AG08396 (cell line): ENCODE data around the gene IGSF11.
A peak's percentile ranks its signal among the peaks of the same experiment; 100 is the strongest.
"Not testable (repeated sequence)": the region's sequence is repeated elsewhere in the genome, so short reads cannot be mapped to it uniquely, and the experiment has no call there.

Experiments
- DNase-seq: peaks from one replicate; pipeline ENCODE4 v3.0.0; 2012; ENCODE audit warnings: low spot score, mixed read lengths

IGSF11 gene, protein sequence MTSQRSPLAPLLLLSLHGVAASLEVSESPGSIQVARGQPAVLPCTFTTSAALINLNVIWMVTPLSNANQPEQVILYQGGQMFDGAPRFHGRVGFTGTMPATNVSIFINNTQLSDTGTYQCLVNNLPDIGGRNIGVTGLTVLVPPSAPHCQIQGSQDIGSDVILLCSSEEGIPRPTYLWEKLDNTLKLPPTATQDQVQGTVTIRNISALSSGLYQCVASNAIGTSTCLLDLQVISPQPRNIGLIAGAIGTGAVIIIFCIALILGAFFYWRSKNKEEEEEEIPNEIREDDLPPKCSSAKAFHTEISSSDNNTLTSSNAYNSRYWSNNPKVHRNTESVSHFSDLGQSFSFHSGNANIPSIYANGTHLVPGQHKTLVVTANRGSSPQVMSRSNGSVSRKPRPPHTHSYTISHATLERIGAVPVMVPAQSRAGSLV

DNA sequence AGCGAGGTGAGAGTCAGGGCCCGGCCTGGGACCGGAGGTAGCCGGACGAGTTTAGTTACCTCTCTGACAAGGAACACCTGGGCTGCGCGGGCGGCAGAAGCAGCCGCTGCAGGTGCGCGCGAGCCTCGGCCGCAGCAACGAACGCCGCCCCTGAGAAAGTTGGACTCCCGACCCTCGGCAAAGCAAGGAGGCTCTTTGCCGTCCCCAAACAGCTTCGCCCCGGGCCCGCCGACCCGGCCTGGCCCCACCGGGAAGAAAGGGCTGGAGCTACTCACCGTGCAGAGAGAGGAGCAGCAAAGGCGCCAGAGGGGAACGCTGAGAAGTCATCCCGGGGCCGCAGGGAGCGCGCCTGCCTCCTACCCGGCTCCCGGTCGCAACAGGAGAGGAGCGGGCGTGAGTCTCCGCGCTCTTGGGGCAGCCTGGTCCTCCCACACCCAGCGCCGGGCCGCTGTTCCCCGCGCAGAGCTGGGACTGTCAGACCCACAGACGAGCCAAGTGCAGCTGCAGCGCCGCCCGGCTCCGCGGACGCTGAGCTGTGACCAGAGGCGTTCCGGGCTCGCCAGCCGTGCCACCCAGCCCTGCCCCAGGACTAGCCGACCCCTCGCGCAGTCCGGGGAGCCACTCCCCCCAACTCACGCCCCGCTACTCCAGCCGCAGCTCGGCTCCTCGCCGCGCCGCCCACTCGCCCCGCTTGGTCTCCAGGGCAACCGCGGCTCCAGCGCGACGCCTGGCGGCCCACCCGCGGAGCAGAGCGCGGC lies at the start of gene IGSF11:
Gene IGSF11, minus strand, starts transcription at position 591 of the 758 bp plus-strand sequence. Its CDS starts 264 bp downstream, at position 327.
- DNase-seq = peak; percentile 85

DNA sequence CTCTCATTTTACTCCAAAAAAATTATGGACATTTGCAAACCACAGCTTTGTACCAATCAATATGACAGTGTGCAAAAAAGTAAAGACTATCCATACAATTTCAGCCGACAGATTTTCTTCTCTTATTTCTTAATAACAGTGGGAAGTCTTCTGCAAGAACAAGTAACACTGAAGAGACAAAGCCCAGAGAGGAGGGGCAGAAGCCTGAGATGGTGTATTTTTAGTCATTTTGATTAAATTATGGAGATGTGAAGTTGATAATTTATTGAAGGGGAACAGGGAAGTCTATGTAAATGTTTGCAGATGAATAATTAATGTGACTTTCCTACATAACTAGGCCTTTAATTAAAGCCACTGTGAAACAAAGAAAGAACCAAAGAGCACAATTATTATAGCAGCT lies 45.7 kb upstream of the IGSF11 start:
- DNase-seq = no peak

DNA sequence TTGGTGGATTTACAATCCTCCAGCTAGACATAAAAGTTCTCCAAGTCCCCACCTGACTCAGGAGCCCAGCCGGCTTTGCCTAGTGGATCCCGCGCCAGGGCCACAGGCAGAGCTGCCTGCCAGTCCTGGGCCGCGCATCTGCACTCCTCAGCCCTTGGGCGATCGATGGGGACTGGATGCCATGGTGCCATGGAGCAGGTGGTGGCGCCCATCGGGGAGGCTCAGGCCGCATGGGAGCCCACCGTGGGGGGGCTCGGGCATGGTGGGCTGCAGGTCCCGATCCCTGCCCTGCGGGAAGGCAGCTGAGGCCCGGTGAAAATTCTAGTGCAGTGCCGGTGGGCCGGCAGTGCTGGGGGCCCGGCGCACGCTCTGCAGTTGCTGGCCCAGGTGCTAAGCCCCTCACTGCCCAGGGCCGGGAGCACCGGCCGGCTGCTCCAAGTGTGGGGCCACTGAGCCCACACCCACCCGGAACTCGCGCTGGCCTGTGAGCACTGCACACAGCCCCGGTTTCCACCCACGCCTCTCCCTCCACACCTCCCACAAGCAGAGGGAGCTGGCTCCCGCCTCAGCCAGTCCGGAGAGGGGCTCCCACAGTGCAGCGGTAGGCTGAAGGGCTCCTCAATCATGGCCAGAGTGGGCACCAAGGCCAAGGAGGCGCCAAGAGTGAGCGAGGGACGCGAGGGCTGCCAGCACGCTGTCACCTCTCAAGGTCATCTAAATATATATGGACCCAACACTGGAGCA lies 38.8 kb upstream of the IGSF11 start:
- no peak for DNase-seq

DNA sequence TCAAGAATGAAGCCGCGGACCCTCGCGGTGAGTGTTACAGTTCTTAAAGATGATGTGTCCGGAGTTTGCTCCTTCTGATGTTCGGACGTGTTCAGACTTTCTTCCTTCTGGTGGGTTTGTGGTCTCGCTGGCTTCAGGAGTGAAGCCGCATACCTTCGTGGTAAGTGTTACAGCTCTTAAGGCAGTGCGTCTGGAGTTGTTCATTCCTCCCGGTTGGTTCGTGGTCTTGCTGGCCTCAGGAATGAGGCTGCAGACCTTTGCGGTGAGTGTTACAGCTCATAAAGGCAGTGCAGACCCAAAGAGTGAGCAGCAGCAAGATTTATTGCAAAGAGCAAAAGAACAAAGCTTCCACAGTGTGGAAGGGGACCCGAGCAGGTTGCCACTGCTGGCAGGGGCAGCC lies 37.8 kb upstream of the IGSF11 start:
- not testable (repeated sequence) for DNase-seq

DNA sequence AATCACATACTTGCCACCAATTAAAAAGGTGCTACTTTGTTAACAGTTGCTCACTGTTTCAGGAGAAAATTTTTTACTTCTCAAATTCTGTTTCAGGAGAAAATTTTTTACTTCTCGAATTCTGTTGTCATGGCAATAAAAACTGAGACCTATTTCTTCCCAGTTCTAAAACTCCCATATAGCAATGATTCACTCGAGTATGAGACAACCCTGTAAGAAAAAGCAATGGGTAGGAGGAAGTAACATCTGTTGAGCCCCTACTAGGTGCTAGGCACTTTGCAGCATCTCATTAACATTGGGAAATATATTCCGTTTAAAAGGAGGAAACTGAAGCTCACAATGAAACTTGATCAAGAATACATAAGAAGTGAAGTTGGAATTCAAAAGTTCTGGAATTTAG lies 35.1 kb upstream of the IGSF11 start:
- no peak for DNase-seq

DNA sequence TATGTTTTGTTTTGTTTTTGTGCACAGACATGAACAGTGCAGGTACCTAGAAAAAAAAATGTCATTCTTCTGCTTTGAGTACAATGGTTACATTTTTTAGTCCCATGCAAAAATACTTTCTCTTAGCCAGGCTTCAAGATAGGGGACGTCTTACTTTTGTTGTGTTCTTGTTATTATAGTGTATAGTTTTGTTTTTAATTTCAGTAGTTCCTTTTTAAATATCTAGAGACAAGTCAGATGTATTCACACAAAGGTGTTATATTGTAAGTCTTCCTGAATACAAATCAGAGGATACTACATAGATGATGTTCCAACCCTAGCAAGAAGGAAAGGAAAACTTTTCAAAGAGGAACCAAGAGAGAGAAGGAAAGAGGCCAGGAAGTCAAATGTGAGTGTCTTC lies 28.8 kb upstream of the IGSF11 start:
- DNase-seq = no peak

DNA sequence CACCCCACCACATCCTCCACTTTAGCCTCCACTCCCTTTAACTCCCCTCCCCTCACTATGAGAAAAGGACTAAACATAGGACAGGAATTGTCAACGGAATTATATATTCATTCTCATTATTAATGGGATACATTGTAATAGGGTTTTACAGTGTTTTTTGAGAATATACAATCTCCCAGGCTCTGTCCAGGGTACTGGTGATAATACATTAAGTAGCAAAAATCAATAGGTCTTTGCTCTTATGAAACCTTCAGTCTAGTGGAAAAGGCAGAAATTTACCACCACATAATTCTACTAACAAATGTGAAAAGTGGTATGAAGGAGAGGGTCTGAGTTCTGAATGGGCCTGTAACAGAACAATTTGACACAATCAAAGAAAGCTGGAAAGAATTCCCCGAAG lies 28.2 kb upstream of the IGSF11 start:
- DNase-seq = no peak

DNA sequence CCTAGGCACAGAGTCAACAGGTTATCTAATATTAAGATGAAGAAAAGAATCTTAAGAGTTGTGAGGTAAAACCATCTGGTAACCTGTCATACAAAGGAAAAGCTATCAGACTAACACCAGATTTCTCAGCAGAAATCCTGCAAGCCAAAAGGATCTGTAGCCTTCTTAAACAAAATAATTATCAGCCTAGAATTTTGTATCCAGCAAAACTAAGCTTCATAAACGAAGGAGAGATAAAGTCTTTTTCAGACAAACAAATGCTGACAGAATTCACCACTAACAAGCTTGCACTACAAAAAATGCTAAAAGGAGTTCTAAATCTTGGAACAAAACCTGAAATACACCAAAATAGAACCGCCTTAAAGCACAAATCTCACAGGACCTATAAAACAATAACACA lies 9.9 kb upstream of the IGSF11 start:
- no peak for DNase-seq

DNA sequence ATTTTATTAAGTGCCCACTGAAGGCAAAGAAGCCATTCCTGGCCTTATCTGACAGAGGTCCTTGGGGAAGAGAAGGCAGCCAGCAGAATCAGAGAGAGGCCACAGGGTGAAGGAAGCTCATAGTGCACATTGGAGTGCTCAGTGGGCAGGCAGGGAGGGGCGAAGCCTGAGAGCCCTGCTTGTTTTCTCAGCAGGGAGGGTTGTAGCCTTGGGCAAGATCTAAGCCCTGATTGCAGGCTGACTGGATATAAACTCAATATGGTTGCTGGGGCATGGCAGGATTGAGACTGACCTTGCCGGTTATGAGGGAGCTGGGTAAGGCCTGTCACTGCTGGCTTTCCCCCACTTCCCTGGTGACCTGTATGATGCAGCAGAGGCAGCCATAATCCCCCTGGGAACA lies 7.5 kb upstream of the IGSF11 start:
- DNase-seq = no peak

DNA sequence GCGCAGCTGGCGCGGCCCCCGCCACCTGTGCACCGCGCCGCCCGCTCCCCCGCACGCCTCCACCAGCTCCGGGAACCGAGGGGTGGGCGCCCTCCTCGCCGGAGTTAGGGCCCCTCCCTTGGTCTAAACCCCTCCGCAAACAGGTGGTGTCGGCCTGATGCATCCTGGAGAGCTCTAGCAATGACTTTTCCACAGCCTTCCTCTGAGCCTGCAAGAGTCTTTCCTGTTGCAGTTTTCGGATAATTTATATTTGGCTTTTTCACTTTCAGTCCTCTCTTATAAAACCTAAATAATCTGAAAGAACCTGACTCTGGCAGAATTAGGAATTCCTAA lies 334 bp upstream of the IGSF11 start:
- DNase-seq = no peak

DNA sequence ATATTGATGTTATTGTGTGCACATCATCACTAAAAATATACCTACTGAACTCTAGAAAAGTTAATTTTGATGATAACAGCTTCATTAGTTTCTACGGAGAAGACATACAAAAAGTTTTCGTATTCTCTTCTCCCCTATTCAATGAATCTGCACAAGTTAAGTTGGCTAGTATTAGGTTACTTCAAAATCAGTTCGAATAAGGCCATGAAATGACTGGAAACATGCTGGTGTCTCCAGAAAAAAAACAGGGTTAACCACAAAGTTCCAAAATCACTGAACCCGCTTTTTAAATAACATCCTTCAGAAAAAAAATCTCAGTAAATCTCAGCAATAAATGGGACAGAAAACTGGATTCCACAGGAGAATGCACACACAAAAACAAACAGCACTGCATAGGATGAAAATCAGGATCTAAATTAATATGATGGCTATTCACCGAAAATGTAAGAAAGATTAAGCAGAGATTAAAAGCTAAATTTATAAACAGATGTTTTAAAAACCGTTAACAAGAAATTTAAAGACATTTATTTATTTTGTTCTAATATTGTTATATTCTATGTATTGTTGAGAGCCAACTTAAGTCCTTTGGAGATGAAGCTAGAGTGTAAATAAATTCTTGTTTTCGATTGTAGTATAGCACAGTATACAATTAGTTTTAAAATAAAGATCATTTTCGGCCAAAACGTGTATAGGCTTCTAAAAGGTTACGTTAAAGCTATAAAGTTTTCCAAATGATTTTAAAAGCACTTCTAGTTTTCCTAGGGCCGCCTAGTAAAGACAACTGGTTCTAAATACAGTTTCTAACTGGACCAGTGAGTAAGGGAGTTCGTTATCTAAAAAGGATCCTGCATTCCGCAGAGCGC lies 1.0 kb downstream of the IGSF11 start:
- DNase-seq = no peak

DNA sequence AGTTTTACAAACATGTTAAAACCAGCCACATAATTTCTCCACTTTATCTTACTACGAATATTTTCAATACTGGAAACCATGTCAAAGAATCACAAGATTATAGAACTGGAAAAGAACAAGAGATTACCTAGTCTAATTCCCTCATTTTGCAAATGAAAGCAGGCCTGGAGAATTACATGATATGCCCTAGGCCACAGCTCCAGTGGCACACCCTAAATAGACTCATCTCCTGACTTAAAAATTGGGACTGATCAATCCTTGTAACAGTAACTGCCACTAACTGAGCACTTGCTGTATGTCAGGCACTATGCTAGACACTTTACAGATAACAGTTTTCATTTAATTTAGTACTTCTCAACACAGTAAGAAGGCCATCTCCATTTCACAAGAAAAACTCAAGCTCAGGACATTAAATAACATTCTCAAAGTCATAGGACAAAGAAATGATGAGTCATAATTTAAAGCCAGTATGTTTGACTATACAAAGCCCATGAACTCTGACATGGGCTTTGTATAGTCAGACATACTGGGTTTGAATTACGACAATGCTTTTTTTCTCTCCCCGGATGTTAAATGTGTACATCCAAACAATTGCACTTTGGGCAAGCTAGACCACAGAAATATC lies 9.4 kb downstream of the IGSF11 start:
- no peak for DNase-seq

DNA sequence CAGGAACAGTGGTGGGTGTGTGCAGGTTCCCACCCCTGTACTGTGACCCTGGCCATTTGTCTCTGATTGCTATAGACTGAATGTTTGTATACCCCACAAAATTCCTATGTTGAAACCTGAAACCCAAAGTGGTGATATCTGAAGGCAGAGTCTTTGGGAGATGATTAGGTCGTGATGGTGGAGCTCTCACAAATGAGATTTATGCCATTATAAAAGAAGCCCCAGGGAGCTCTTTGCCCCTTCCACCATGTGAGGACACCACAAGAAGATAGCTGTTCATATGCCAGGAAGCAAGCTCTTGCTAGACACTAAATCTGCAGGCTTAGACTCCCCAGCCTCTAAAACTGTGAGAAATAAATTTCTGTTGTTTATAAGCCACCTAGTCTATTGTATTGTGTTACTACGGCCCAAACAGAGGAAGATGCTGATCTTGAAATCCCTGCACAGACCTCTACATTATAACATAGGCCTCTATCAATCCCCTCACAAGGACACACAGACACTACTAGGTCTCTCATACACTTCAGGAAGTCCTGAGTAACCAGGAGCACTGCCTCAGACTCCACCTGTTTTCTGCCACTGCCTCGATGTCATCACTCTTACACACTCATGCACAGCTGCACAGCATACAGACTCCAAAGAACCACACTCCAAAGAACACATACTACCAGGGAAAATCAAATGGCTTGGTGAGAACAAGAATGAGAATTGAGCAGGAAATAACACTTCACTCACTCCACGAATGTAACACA lies 14.7 kb downstream of the IGSF11 start:
- no peak for DNase-seq

DNA sequence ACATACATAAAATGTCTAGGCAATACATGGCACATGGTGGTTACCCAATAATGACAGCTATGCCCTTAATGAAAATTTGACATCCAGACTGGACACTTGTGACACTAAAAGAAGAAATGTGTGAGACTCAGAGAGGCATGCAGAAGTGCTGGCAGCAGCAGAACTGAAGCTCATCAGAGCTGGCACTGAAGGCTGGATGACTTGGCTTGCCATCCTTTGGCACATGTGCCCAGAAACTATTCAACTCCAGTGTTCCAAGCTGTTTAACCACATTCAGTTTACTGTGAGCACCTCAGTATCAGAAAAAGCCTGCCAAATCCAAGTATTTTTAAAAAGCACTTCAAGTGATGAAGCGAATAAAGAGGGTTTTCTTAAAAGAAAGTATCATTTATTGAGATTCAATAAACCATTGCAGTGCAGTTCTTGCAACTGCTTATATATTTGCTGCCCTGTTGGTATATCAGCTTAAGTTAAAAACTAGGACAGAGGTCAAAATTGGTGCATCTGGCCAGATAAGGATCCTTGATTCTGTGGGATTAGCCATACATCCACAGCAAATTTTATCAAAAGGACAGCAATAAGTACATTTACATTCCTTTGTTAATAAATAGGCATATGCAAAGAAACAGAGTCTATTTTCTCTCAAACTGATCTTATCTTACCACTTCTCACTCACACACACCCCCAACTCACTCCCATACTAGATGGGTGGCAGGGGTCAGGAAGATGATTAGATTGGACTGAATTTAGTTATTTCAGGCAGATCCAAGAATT lies 15.8 kb downstream of the IGSF11 start:
- DNase-seq = no peak

DNA sequence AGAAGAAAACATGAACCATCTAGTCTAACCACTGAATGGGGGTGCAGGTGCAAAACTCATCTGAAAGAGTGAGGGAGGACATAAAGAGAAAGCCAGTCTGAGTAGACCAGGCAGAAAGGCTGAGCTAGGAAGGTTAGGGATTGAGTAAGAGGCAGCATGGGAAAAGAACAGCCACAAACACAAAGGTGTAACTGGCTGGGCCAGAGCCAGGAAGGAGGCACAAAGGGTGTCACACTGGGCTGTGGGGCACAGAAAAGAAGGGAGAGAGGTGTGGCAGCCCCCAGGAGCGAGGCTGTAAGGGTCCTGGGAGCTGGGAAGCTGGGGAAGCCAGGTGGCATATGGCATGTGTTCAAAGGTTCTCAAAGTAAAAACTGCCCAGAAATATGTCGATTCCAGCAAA lies 18.7 kb downstream of the IGSF11 start:
- no peak for DNase-seq

DNA sequence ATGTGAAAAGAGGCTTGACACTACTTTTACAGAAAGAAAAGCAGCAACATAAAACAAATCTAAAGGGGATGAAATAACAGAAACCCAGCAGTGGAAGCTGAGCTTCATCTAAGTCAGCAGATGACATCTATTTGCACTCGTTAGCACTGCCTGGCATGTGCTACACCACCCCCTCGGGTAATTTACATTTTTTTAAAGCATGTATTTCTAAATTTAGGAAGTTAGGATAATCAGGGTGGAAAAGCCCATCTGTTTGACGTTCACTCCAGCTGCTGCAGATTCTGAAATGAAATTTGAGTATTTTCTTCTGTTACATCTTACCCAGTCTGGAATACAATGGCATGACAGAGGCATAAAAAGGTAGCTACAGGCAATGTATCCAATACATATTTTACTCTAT lies 20.7 kb downstream of the IGSF11 start:
- DNase-seq = no peak

DNA sequence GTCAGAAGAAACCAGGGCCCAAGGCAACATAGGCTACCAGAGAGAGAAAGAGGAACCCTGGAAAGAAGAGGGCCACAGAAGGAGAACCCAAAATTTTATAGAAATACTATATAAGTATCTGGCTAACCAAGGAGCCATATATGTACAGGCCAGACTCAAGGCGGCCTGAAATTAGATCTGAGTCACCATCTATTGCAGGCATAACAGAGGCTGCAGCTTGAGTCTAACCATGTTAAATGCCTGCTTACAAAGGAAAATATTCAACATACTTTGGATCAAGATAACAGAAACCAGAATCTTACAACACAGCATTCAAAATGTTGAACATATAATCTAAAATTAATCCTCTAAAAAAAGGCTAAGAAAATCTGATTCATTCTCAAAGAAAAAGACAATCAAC lies 23.1 kb downstream of the IGSF11 start:
- no peak for DNase-seq

DNA sequence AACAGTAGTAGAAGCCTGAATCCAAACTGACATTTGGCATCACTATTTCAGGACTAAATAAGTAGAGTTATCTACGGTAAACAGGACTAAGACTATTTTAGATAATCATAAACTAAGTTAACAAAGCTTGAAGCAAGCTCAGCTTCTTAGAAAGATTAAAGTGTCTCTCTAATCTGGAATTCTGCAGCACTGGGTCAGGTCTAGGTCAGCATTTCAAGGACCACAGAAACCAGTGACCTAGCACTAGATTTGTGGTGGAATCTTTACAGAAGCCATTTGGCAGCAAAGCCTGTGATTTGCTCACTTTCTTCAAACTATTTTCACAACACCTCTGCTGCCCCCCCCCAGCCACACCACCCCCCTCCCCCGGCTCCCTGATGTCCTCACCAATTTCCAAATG lies 37.5 kb downstream of the IGSF11 start:
- no peak for DNase-seq

DNA sequence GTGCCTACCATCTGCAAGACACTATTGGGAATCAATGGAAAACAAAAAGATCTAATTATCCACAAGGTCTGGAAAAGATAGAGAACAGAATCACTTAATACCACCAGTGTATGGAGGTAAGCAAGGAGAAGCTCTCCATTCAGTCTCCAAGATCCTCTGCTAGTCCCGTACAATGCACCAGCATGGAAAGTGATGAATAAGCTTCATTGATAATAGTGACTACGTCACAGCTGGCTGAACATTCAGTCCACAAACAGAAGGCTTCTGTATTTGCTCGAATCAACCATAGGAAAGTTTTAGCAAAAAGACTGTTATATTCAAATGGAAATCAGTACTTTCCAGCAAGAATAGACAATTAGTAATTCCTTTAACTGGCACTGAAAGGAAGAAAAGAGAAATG lies 42.9 kb downstream of the IGSF11 start:
- no peak for DNase-seq
